HG03060 (cell line): ENCODE data around the gene SMCR8.
"Not testable (repeated sequence)": the region's sequence is repeated elsewhere in the genome, so short reads cannot be mapped to it uniquely, and the experiment has no call there.

ENCODE experiments used
- ATAC-seq: cut with Tn5 transposase; IDR thresholded peaks from one replicate; pipeline ENCODE4 v1.9.1; 2021; ENCODE audit warnings: low read depth, moderate number of reproducible peaks; ENCODE audit not compliant: unreplicated experiment

SMCR8 gene

DNA sequence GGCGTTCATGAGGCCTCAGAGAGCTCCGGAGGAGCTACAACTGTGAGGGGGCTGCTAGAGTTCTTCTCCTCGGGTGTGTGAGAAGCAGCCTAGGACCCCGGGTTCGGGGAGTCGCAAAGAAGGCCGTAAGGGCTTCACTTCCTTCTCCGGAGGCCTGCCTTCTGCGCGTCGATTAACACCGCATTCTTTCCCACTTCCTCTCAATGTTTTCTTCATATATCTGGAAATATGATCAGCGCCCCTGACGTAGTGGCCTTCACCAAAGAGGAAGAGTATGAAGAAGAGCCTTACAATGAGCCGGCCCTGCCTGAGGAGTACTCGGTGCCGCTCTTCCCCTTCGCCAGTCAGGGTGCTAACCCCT lies 449 bp downstream of the SMCR8 start:
- no peak for ATAC-seq

GRCh38 chr17:18315961-18316360 lies 868 bp downstream of the SMCR8 start:
- no peak for ATAC-seq

DNA sequence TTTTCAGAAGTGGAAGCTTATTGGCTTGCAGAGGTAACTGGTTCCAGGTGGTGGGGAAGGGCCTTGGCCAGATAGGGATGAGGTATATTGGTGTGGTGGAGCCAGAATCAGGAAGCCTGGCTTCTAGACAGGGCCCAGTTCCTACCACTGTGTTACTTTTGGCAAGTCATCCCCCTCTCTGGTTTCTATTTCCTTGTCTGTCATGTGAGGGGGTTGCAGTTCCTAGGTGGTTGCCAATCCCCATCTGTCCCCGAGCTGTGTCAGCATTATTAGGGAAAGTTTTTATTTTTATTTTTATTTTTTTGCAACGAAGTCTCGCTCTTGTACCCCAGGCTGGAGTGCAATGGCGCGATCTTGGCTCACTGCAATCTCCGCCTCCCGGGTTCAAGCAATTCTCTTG lies 3.0 kb downstream of the SMCR8 start:
- no peak for ATAC-seq

DNA sequence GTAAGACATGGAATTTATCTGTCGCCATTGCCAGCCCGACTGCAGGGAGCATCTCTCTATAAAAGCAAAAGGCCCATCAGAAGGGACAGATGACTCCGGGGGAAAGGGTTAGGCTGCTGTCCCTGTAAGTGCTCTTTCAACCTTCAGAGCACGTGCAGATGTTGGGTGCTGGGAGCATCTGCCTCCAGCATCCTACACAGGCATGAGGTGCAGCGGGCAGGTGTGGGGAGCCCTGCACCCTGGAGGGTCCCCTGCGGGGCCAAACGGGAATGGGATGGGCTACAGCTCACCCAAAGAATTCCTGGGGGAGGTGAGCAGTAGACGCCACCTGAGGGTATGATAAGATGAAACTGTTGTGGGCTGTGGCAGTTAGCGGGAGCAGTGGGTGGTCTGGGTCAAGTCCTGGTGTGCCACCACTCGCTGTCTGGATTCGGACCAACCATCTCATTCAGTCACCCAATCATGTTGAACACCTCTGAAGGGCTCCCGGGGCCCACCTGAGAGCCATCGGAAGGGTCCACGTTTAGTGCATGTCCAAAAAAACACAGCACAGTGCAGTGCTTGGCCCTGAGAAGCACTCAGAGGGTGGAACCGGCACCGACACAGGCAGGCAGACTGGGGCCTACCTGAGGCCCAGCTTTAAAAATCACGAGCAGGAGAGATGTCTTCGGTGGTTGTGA lies 3.8 kb downstream of the SMCR8 start:
- ATAC-seq = no peak

DNA sequence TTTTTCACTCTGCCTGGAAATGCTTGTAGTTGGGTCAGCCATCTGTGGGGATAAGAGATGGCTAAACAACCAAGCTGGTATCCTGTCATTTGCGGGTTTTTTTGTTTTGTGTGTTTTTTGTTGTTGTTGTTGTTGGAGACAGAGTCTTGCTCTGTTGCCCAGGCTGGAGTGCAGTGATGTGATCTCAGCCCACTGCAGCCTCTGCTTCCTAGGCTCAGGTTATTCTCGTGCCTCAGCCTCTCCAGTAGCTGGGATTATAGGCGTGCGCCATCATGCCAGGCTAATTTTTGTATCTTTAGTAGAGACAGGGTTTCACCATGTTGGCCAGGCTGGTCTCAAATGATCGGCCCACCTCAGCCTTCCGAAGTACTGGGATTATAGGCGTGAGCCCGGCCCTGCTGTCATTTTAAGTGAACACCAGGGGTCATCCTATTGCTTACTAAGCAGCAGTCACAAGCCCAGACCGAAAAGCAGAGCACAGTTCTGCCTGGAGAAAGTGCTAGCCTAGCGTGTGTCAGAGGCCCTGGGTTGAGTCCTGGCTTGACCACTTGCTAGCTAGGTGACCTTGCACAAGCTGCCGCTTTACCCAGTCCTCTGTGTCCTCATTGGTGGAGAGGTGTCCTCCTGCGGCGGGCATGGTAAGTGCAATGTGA lies 4.6 kb downstream of the SMCR8 start:
- no peak for ATAC-seq

- ATAC-seq = no peak
These were observed 5.2 kb downstream of the SMCR8 start for GRCh38 chr17:18320301-18320700.

GRCh38 chr17:18321309-18321708 lies 6.2 kb downstream of the SMCR8 start:
- no peak for ATAC-seq

DNA sequence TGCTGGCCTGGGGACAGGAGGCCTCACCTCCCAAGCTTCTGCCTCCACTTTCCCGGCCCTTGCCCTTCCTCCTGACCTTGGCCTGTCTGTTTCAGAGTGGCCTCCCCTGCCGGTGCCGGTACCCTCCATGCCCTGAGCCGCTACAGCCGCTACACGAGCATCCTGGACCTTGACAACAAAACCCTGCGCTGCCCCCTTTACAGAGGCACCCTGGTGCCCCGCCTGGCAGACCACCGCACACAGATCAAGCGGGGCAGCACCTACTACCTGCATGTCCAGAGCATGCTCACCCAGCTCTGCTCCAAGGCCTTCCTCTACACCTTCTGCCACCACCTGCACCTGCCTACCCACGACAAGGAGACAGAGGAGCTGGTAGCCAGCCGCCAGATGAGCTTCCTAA lies 7.4 kb downstream of the SMCR8 start:
- no peak for ATAC-seq

- no peak for ATAC-seq
These were observed 7.9 kb downstream of the SMCR8 start for GRCh38 chr17:18323007-18323406.

DNA sequence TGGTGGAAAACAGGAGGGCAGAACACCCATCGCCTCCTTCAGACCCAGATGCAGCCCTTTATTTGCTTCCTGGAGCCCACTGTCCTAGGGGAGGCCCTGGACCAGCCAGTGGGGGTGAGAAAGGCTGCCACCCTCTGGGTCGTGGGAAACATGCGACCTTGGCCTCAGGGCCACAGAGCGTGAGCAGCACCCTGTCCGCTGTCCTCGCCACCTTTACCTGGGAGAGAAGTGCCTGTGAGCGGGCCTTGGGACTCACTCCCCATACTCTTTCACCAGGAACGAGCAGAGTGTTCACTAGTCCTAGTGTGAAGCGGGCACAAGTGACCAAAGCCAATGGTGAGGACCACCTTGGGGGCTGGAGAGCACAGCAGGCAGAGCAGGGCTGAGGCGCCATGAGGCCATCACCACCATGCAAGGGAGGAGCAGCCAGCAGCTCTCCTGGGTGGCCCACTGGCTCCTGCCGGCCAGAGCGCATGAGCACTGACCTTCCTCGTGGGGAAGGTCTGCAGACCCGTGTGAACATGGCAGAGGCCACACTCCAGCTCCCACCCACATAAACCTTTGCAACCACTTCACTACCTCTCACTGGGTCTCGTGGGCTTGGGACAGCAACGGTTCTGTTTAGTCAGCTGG lies 8.5 kb downstream of the SMCR8 start:
- ATAC-seq = no peak

GRCh38 chr17:18324140-18325050 lies 9.3 kb downstream of the SMCR8 start:
- ATAC-seq = no peak

DNA sequence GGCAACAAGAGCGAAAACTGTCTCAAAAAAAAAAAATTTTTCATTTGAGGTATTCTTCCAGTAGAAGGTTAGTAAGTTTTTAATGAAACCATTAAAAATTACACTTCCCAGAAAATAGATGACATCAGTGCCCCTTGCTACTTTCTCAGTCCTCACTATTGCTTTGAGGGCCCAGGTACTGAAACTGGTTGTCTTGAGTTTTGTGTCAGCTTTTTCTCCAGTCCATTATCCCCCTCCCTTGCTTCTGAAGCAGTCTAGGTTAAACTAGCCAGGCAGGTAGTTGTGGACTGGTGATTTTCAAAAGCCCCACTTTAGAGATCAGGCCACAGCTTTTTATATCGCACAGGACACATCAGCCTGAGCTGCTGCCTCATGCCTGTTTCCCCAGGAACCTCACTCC lies 10.9 kb downstream of the SMCR8 start:
- no peak for ATAC-seq

DNA sequence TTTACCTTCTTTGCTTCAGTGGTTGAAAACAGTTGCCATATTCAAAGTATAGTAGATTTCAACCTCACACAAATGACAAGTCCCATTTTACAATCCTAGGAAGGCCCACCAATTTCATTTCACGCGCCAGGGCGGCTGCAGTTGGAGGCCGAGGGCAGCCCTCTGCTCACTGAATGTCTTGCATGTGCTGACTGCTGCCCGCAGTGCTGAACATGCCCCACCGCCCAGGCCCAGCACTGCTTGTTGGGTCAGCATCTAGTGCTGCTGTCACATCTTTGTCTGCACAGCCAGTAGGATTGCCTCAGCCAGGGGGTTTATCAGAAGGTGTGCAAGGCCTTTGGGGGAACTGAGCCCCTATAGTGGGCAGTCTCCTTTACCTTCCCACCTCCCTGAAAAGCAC lies 11.5 kb downstream of the SMCR8 start:
- no peak for ATAC-seq

DNA sequence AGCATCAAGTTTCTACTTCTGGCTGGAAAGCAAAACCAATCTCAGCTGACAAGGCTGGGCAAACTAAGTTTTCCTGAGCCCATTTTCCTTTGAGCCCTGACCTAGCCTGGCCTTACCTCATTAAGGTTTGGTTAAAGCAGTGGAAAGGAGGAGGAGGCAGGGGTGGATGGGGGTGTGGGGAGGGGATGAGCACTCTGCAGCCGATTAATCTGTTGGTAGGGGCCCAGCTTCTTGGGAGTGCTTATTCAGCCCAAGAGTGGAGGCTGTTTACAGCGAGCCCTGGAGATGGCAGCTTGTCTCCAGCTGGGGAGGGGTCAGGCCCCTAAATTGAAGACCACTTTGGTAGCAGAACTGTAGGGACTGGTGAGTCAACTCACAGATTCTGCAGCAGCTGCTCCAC lies 12.0 kb downstream of the SMCR8 start:
- no peak for ATAC-seq

DNA sequence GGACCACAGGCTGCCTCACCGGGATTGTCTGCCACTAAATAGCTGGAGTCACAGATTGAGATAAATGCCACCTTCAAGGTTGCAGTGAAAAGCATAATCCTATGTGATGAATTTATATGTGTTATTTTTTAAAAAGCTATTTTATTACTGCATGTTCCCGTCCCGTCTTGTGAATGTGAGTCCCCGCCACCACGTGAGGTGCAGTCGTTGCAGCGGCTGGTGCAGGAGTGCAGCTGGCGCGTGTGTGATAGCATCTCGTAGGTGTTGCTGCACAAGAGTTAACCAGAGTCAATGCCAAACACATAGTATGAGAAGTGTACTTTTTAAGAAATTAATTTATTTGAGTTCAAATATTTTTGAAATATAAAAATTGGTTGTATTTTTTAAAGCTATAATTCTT lies 12.5 kb downstream of the SMCR8 start:
- no peak for ATAC-seq

- ATAC-seq = no peak
These were observed 13.6 kb downstream of the SMCR8 start for GRCh38 chr17:18328643-18329204.

- no peak for ATAC-seq
These were observed 16.8 kb downstream of the SMCR8 start for GRCh38 chr17:18331879-18332278.

DNA sequence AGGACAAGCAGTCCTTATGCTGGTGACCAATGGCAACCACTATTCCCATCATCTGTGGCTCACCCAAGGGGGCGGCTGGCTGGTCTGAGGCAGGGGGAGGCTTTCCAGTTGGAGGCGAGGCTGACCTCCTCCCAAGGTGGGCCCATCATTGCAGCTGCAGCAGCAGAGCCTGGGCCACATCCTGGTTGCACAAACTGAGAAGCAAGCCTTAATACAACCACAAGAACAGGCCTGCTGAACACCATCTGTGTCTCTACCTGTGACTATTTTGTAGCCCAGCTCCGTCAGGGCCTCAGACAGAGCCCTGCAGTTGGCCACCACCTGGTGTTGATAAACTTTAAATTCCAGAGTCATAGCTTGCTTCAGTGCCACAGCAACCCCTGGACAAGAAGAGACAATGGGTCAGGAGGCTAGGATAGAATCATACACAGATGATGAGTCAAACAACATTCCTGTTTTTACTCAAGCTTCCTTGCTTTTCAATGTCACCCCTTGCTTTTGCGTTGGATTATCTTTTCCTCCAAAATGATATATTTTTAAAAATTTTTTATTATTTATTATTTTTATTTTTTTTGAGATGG lies 17.9 kb downstream of the SMCR8 start:
- ATAC-seq = no peak

DNA sequence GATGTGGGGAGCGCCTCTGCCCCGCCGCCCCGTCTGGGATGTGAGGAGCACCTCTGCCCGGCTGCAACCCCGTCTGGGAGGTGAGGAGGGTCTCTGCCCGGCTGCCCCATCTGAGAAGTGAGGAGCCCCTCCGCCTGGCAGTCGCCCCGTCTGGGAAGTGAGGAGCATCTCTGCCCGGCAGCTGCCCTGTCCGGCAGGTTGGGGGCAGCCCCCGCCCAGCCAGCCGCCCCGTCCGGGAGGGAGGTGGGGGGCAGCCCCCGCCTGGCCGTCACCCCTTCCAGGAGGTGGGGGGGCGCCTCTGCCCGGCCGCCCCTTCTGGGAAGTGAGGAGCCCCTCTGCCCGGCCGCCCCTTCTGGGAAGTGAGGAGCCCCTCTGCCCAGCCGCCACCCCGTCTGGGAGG lies 23.1 kb downstream of the SMCR8 start:
- not testable (repeated sequence) for ATAC-seq

- ATAC-seq = no peak
These were observed 24.8 kb downstream of the SMCR8 start for GRCh38 chr17:18339933-18340332.
